Measurements from ENCODE around the gene NPHS2. TPM values are rescaled to one million over a fixed set of nuclear protein-coding genes. Genes with fewer than 3 reads are reported as not detected.
"Not testable (repeated sequence)": the region's sequence is repeated elsewhere in the genome, so short reads cannot be mapped to it uniquely, and the experiment has no call there.

The NPHS2 gene
- total RNA-seq, 1 donor from 2014 or later: not detected

DNA sequence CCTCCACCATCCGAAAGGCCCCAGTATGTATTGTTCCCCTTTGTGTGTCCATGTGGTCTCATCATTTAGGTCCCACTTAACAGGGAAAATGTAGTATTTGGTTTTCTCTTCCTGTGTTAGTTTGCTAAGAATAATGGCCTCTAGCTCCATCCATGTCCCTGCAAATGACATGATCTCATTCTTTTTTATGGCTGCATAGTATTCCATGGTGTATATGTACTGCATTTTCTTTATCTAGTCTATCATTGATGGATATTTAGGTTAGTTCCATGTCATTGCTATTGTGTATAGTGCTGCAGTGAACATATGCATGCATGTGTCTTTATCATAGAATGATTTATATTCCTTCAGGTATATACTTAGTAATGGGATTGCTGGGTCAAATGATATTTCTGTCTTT is 57.2 kb downstream of the NPHS2 start:
- H3K27ac Mint-ChIP-seq; H3K36me3 Mint-ChIP-seq (ENCODE audit: low read depth); H3K4me3 Mint-ChIP-seq (ENCODE audit: low read depth); DNase-seq (ENCODE audit: low spot score); H3K4me1 Mint-ChIP-seq (ENCODE audit: low read depth); H3K27me3 Mint-ChIP-seq (ENCODE audit: low read depth); H3K9me3 Mint-ChIP-seq; intact Hi-C loops (cut with micrococcal nuclease): not testable (repeated sequence)

DNA sequence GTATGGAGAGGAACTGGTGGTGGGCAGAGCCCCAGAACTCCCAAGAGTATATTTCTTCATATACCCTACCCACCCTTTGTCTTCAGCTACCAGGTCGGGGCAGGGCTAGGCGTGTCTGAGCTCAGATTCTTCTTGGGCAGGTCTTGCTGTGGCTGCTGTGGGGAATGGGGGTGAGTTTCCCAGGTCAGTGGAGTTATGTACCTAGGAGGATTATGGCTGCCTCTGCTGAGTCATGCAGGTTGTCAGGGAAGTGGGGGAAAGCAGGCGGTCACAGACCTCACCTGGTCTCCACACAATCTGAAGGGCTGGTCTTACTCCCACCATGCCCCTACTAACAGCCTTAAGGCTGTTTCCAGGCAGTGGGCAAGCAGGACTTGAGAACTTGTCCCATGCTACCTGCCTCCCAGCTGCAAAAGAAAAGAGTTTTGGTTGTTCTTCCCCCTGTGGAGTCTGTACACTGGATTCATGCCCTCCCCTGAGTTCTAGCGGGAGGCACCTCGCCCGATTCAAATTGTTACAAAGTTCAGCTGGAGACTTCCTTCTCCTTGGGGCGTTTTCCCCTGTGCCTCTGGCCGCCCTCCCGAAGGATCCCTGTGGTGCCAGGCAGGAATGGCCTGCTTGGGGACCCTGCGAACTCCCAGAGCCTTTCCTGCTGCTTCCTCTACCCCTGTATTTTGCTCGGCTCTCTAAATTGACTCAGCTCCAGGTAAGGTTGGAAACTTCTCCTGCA is 58.6 kb downstream of the NPHS2 start:
- Mint-ChIP-seq H3K27me3 (ENCODE audit: low read depth) (peaks cover 2% of the 10 kb centered on the region), H3K36me3 (ENCODE audit: low read depth) (no peaks in the 10 kb centered on the region), H3K9me3 (no peaks in the 10 kb centered on the region), H3K27ac (no peak overlapping the region), H3K4me3 (ENCODE audit: low read depth) (no peak overlapping the region), H3K4me1 (ENCODE audit: low read depth) (no peaks in the 10 kb centered on the region)
- intact Hi-C loops (cut with micrococcal nuclease): no loop called here
- DNase-seq (ENCODE audit: low spot score): no peak

- no peaks in the 10 kb centered on the region for H3K9me3 Mint-ChIP-seq
- no peak overlapping the region for H3K4me3 Mint-ChIP-seq (ENCODE audit: low read depth)
- H3K27ac Mint-ChIP-seq: no peak overlapping the region
- H3K4me1 Mint-ChIP-seq (ENCODE audit: low read depth): no peaks in the 10 kb centered on the region
- intact Hi-C loops (cut with micrococcal nuclease): no loop called here
- no peaks in the 10 kb centered on the region for H3K27me3 Mint-ChIP-seq (ENCODE audit: low read depth)
- H3K36me3 Mint-ChIP-seq (ENCODE audit: low read depth): no peaks in the 10 kb centered on the region
- no peak for DNase-seq (ENCODE audit: low spot score)
Measured at GRCh38 chr1:179510038-179510437, 65.7 kb downstream of the NPHS2 start.

- DNase-seq (ENCODE audit: low spot score): no peak
- no peak overlapping the region for H3K4me3 Mint-ChIP-seq (ENCODE audit: low read depth)
- H3K27me3 Mint-ChIP-seq (ENCODE audit: low read depth): no peaks in the 10 kb centered on the region
- no peaks in the 10 kb centered on the region for H3K4me1 Mint-ChIP-seq (ENCODE audit: low read depth)
- no peaks in the 10 kb centered on the region for H3K36me3 Mint-ChIP-seq (ENCODE audit: low read depth)
- H3K27ac Mint-ChIP-seq: no peak overlapping the region
- intact Hi-C loops (cut with micrococcal nuclease): no loop called here
- no peaks in the 10 kb centered on the region for H3K9me3 Mint-ChIP-seq
Measured at GRCh38 chr1:179509384-179509783, 66.4 kb downstream of the NPHS2 start.

DNA sequence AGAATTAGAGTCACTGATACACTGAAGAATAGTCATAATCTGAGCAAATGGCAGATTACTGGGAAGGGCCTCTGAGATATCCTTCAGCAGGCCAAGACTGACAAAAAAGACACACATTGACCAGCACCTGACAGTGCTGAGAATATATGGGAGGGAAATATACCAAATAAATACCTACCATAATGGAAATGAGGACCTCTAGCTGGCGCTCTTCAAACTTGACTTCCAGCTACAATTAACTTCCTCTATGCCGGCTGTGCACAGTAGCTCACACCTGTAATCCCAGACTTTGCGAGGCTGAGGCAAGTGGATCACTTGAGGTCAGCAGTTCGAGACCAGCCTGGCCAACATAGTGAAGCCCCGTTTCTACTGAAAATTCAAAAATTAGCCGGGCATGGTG is 69.5 kb downstream of the NPHS2 start:
- Mint-ChIP-seq H3K27me3 (ENCODE audit: low read depth) (no peaks in the 10 kb centered on the region), H3K4me3 (ENCODE audit: low read depth) (no peak overlapping the region), H3K4me1 (ENCODE audit: low read depth) (no peaks in the 10 kb centered on the region), H3K27ac (no peak overlapping the region), H3K36me3 (ENCODE audit: low read depth) (no peaks in the 10 kb centered on the region), H3K9me3 (no peaks in the 10 kb centered on the region)
- intact Hi-C loops (cut with micrococcal nuclease): no loop called here
- DNase-seq (ENCODE audit: low spot score): no peak

Other genes starting within 250 kb of the NPHS2 start
- gene AXDND1, start 210.0 kb downstream of the NPHS2 start, total RNA-seq: 0.62 TPM in 1 of 2 replicates, not detected in the other
- gene TDRD5, start 15.9 kb upstream of the NPHS2 start, total RNA-seq: not detected in 2 replicates
- gene FAM163A, start 167.3 kb upstream of the NPHS2 start, total RNA-seq: not detected in 2 replicates